ENCODE measurements around the gene PADI4. TPM values are rescaled to one million over a fixed set of nuclear protein-coding genes. Genes with fewer than 3 reads are reported as not detected.

The PADI4 gene
- total RNA-seq, 1 experiment from 2014 or later = 7.7 TPM

GRCh38 chr1:17381161-17381560, 73.2 kb downstream of the PADI4 start:
- H3K4me1 ChIP-seq (replicated peaks; ENCODE audit: insufficient read depth) = peaks cover 13% of the 10 kb centered on the region
- no peak overlapping the region for H3K4me2 ChIP-seq
- H3F3A ChIP-seq (ENCODE audit: insufficient read depth, low read depth) = peaks cover 8% of the 10 kb centered on the region
- H3K9me2 ChIP-seq (ENCODE audit: insufficient read depth) = no peaks in the 10 kb centered on the region
- H3K27me3 ChIP-seq (ENCODE audit: insufficient read depth, low read depth) = no peaks in the 10 kb centered on the region
- BruUV-seq (replicated peaks) = no TSS peak
- no peaks in the 10 kb centered on the region for H3K9me3 ChIP-seq (ENCODE audit: insufficient read depth, low read depth)
- no peak overlapping the region for H2AFZ ChIP-seq
- ChIA-PET POLR2A (ENCODE audit: unreplicated experiment) (no interaction called here), CTCF (no interaction called here)
- intact Hi-C loops (cut with micrococcal nuclease; ENCODE audit: unreplicated experiment) = no loop called here
- H3K79me2 ChIP-seq (ENCODE audit: low read depth) = no peaks in the 10 kb centered on the region
- no peak overlapping the region for H3K27ac ChIP-seq
- H3K4me3 ChIP-seq = no peak overlapping the region
- no peaks in the 10 kb centered on the region for H3K36me3 ChIP-seq (ENCODE audit: low read depth)
- no peaks in the 10 kb centered on the region for H4K20me1 ChIP-seq (ENCODE audit: insufficient read depth)
- TF ChIP-seq CTCF (conservative IDR thresholded peaks at IDR 0.05) (no peak), EZH2 (IDR thresholded peaks at IDR 0.05; ENCODE audit: low read depth) (no peak)
- DNase-seq = no peak

- intact Hi-C loops (cut with micrococcal nuclease; ENCODE audit: unreplicated experiment) = no loop called here
These were observed 84.3 kb downstream of the PADI4 start for GRCh38 chr1:17392199-17392740.

GRCh38 chr1:17393230-17393629, 85.2 kb downstream of the PADI4 start:
- no peaks in the 10 kb centered on the region for H3K9me2 ChIP-seq (ENCODE audit: insufficient read depth)
- DNase-seq = no peak
- no peak overlapping the region for H3K27ac ChIP-seq
- H3F3A ChIP-seq (ENCODE audit: insufficient read depth, low read depth) = no peaks in the 10 kb centered on the region
- H3K4me2 ChIP-seq = no peak overlapping the region
- H3K4me3 ChIP-seq = no peak overlapping the region
- H3K36me3 ChIP-seq (ENCODE audit: low read depth) = no peaks in the 10 kb centered on the region
- H3K4me1 ChIP-seq (replicated peaks; ENCODE audit: insufficient read depth) = no peaks in the 10 kb centered on the region
- TF ChIP-seq EZH2 (IDR thresholded peaks at IDR 0.05; ENCODE audit: low read depth) (no peak), CTCF (conservative IDR thresholded peaks at IDR 0.05) (no peak)
- no peaks in the 10 kb centered on the region for H3K79me2 ChIP-seq (ENCODE audit: low read depth)
- intact Hi-C loops (cut with micrococcal nuclease; ENCODE audit: unreplicated experiment) = no loop called here
- no peaks in the 10 kb centered on the region for H4K20me1 ChIP-seq (ENCODE audit: insufficient read depth)
- BruUV-seq (replicated peaks) = no TSS peak
- CTCF ChIA-PET = no interaction called here
- POLR2A ChIA-PET (ENCODE audit: unreplicated experiment) = no interaction called here
- no peaks in the 10 kb centered on the region for H3K27me3 ChIP-seq (ENCODE audit: insufficient read depth, low read depth)
- H3K9me3 ChIP-seq (ENCODE audit: insufficient read depth, low read depth) = no peaks in the 10 kb centered on the region
- no peak overlapping the region for H2AFZ ChIP-seq

More at GRCh38 chr1:17392199-17392740, 84.3 kb downstream of the PADI4 start:
- POLR2A ChIA-PET (ENCODE audit: unreplicated experiment) = no interaction called here
- CTCF ChIA-PET = no interaction called here
- no peak overlapping the region for H2AFZ ChIP-seq
- H3K27me3 ChIP-seq (ENCODE audit: insufficient read depth, low read depth) = no peaks in the 10 kb centered on the region
- H4K20me1 ChIP-seq (ENCODE audit: insufficient read depth) = no peaks in the 10 kb centered on the region
- H3K9me2 ChIP-seq (ENCODE audit: insufficient read depth) = no peaks in the 10 kb centered on the region
- no peaks in the 10 kb centered on the region for H3K9me3 ChIP-seq (ENCODE audit: insufficient read depth, low read depth)
- TF ChIP-seq CTCF (conservative IDR thresholded peaks at IDR 0.05) (no peak), EZH2 (IDR thresholded peaks at IDR 0.05; ENCODE audit: low read depth) (no peak)
- no peaks in the 10 kb centered on the region for H3K36me3 ChIP-seq (ENCODE audit: low read depth)
- no peak overlapping the region for H3K27ac ChIP-seq
- BruUV-seq (replicated peaks) = no TSS peak
- no peaks in the 10 kb centered on the region for H3K79me2 ChIP-seq (ENCODE audit: low read depth)
- H3F3A ChIP-seq (ENCODE audit: insufficient read depth, low read depth) = no peaks in the 10 kb centered on the region
- no peaks in the 10 kb centered on the region for H3K4me1 ChIP-seq (replicated peaks; ENCODE audit: insufficient read depth)
- DNase-seq = no peak
- H3K4me3 ChIP-seq = no peak overlapping the region
- no peak overlapping the region for H3K4me2 ChIP-seq
